Measurements from ENCODE around the gene SMCO2. TPM values are rescaled to one million over a fixed set of nuclear protein-coding genes. Genes with fewer than 3 reads are reported as not detected.

The SMCO2 gene
- not detected for polyA plus RNA-seq (2012; ENCODE audit: insufficient read length, low read depth)

DNA sequence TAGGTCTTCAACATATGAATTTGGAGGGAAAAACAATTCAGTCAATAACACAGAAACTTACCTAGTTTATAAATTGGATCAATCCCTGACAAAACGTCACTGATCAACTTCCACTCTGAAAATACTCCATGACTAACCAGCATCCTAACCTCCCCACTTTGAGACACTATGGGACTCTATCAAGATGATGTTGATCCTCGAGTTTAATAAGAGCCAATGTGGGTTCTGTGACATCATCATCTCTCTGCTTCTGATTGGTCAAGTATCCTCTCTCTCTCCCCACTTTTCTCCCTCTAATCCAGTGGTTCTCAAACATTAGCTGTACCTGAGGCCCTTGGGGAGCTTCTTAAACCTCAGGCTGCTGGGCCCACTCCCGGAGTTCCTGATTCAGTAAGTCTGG is at the start of gene SMCO2:
Gene SMCO2 (plus strand): TSS at position 301 of the 400 bp plus-strand sequence. CDS start 23,896 bp downstream, outside the sequence.
- TF ChIP-seq FOXP2 (optimal IDR thresholded peaks at IDR 0.05; ENCODE audit: borderline replicate concordance, extremely low read depth, extremely low read length, insufficient read depth) (no peak), SIN3A (IDR thresholded peaks at IDR 0.05; ENCODE audit: borderline replicate concordance, insufficient read depth, low read length) (no peak), POLR2AphosphoS5 (IDR thresholded peaks at IDR 0.05; ENCODE audit: low read depth, low read length) (no peak), TAF1 (IDR thresholded peaks at IDR 0.05; ENCODE audit: borderline replicate concordance, insufficient read depth, low read length) (no peak)
- TF ChIP-seq, protein P1, sequence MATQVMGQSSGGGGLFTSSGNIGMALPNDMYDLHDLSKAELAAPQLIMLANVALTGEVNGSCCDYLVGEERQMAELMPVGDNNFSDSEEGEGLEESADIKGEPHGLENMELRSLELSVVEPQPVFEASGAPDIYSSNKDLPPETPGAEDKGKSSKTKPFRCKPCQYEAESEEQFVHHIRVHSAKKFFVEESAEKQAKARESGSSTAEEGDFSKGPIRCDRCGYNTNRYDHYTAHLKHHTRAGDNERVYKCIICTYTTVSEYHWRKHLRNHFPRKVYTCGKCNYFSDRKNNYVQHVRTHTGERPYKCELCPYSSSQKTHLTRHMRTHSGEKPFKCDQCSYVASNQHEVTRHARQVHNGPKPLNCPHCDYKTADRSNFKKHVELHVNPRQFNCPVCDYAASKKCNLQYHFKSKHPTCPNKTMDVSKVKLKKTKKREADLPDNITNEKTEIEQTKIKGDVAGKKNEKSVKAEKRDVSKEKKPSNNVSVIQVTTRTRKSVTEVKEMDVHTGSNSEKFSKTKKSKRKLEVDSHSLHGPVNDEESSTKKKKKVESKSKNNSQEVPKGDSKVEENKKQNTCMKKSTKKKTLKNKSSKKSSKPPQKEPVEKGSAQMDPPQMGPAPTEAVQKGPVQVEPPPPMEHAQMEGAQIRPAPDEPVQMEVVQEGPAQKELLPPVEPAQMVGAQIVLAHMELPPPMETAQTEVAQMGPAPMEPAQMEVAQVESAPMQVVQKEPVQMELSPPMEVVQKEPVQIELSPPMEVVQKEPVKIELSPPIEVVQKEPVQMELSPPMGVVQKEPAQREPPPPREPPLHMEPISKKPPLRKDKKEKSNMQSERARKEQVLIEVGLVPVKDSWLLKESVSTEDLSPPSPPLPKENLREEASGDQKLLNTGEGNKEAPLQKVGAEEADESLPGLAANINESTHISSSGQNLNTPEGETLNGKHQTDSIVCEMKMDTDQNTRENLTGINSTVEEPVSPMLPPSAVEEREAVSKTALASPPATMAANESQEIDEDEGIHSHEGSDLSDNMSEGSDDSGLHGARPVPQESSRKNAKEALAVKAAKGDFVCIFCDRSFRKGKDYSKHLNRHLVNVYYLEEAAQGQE (IDR thresholded peaks at IDR 0.05; ENCODE audit: insufficient read depth in 1 of 2, low read depth in 2 of 2, low read length in 2 of 2) = no peak

DNA sequence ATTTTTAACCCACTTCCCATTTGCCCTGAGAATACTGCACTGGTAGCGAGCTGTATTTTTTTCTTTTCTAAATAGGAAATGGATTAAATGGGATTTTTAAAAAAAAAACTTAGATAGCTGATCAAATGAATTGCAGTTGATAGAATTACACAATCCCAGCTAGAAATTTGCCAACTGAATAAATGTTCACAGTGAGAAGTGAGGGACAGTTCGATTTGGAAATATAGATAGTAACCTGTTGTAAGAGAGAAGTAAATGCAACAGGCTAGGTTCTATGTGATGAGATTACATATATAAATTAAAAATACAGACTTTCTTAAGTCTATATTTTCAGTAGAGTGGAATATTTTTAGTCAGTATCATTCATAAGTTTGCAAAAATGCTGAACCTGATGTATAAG is 48.1 kb upstream of the SMCO2 start:
- TF ChIP-seq POLR2AphosphoS5 (IDR thresholded peaks at IDR 0.05; ENCODE audit: low read depth, low read length) (no peak), FOXP2 (optimal IDR thresholded peaks at IDR 0.05; ENCODE audit: borderline replicate concordance, extremely low read depth, extremely low read length, insufficient read depth) (no peak), SIN3A (IDR thresholded peaks at IDR 0.05; ENCODE audit: borderline replicate concordance, insufficient read depth, low read length) (no peak)

GRCh38 chr12:27399074-27399473 is 47.5 kb upstream of the SMCO2 start:
- TF ChIP-seq SIN3A (IDR thresholded peaks at IDR 0.05; ENCODE audit: borderline replicate concordance, insufficient read depth, low read length) = no peak
- TF ChIP-seq TAF1 (IDR thresholded peaks at IDR 0.05; ENCODE audit: borderline replicate concordance, insufficient read depth, low read length) = no peak
- TF ChIP-seq, protein P1 (IDR thresholded peaks at IDR 0.05; ENCODE audit: insufficient read depth in 1 of 2, low read depth in 2 of 2, low read length in 2 of 2) = no peak
- TF ChIP-seq POLR2AphosphoS5 (IDR thresholded peaks at IDR 0.05; ENCODE audit: low read depth, low read length) = no peak
- TF ChIP-seq FOXP2 (optimal IDR thresholded peaks at IDR 0.05; ENCODE audit: borderline replicate concordance, extremely low read depth, extremely low read length, insufficient read depth) = no peak

- TF ChIP-seq FOXP2 (optimal IDR thresholded peaks at IDR 0.05; ENCODE audit: borderline replicate concordance, extremely low read depth, extremely low read length, insufficient read depth) = no peak
- TF ChIP-seq, protein P1 (IDR thresholded peaks at IDR 0.05; ENCODE audit: insufficient read depth in 1 of 2, low read depth in 2 of 2, low read length in 2 of 2) = no peak
Observed at GRCh38 chr12:27400856-27401354, 45.6 kb upstream of the SMCO2 start.

DNA sequence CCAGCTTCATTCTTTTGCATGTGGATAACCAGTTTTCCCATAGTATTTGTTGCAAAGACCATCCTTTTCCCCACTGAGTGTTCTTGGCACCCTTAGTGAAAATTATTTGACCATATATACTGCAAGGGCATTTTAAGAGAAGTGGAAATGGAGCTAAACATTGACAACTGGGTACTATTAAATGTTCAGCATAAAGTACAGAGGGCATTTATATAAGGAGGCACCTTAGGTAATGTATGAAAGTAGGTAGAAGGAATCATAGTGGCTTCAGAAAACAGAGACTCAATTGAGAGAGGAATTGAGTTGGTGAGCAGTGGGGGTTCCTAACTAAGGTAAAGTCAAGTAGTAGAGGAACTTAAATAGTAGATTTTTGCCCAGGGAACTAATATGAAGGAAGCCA is 34.5 kb upstream of the SMCO2 start:
- TF ChIP-seq FOXP2 (optimal IDR thresholded peaks at IDR 0.05; ENCODE audit: borderline replicate concordance, extremely low read depth, extremely low read length, insufficient read depth) (no peak), TAF1 (IDR thresholded peaks at IDR 0.05; ENCODE audit: borderline replicate concordance, insufficient read depth, low read length) (no peak)

DNA sequence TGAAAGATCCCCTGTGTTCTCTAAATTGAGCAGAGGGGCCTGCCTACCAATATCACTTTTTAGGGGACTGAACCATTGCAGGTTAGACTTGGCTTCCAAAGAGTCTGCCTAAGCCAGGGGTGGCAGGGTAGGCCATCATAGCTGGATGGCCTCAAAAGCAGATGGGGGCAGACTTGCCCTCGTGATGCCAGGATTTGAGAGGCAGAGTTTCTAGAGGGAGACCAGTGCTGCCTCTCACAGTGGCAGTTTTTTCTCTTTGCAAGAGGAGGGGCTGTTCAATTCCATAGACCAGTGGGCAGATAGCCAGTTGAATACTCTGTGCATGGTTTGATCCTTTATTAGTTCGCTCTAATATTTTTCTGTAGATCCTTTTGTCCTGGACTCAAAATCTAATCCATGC is 23.8 kb upstream of the SMCO2 start:
- TF ChIP-seq POLR2AphosphoS5 (IDR thresholded peaks at IDR 0.05; ENCODE audit: low read depth, low read length) (no peak), TAF1 (IDR thresholded peaks at IDR 0.05; ENCODE audit: borderline replicate concordance, insufficient read depth, low read length) (no peak), FOXP2 (optimal IDR thresholded peaks at IDR 0.05; ENCODE audit: borderline replicate concordance, extremely low read depth, extremely low read length, insufficient read depth) (no peak), SIN3A (IDR thresholded peaks at IDR 0.05; ENCODE audit: borderline replicate concordance, insufficient read depth, low read length) (no peak)
- TF ChIP-seq, protein P1 (IDR thresholded peaks at IDR 0.05; ENCODE audit: insufficient read depth in 1 of 2, low read depth in 2 of 2, low read length in 2 of 2) = no peak
